Ishikawa (cell line): ENCODE measurements around the gene CROCC.
A peak's percentile ranks its signal among the peaks of the same experiment; 100 is the strongest.

ENCODE experiments used
- CEBPB ChIP-seq: IDR thresholded peaks from 2 replicates; pipeline ENCODE4 v1.6.1; 2012
- CREB1 ChIP-seq: IDR thresholded peaks from 2 replicates; pipeline ENCODE4 v1.6.1; 2012; ENCODE audit warnings: low read depth
- EGR1 ChIP-seq: IDR thresholded peaks from 2 replicates; pipeline ENCODE4 v1.6.1; 2012
- EP300 ChIP-seq: IDR thresholded peaks from 2 replicates; pipeline ENCODE4 v1.6.1; 2012; ENCODE audit warnings: borderline replicate concordance
- FOXM1 ChIP-seq: IDR thresholded peaks from 2 replicates; pipeline ENCODE4 v1.6.1; 2012; ENCODE audit warnings: low read depth, borderline replicate concordance
- MAX ChIP-seq: IDR thresholded peaks from 2 replicates; pipeline ENCODE4 v1.6.1; 2012
- NFIC ChIP-seq: IDR thresholded peaks from 2 replicates; pipeline ENCODE4 v1.6.1; 2012
- RAD21 ChIP-seq: IDR thresholded peaks from 2 replicates; pipeline ENCODE4 v1.6.1; 2012; ENCODE audit warnings: low read depth
- REST ChIP-seq: IDR thresholded peaks from 2 replicates; pipeline ENCODE4 v1.6.1; 2012; ENCODE audit warnings: low read depth, mild to moderate bottlenecking
- TAF1 ChIP-seq: IDR thresholded peaks from 2 replicates; pipeline ENCODE4 v1.6.1; 2012; ENCODE audit warnings: low read depth, mild to moderate bottlenecking
- TCF12 ChIP-seq: IDR thresholded peaks from 2 replicates; pipeline ENCODE4 v1.6.1; 2012; ENCODE audit warnings: low read depth
- TEAD4 ChIP-seq: IDR thresholded peaks from 2 replicates; pipeline ENCODE4 v1.6.1; 2012
- YY1 ChIP-seq: IDR thresholded peaks from 2 replicates; pipeline ENCODE4 v1.6.1; 2012; ENCODE audit warnings: low read depth
- ZBTB7A ChIP-seq: IDR thresholded peaks from 2 replicates; pipeline ENCODE4 v1.6.1; 2012; ENCODE audit warnings: low read depth
- TF ChIP-seq, protein P1 (sequence below): IDR thresholded peaks from 2 replicates; pipeline ENCODE4 v1.6.1; 2012

The CROCC gene

DNA sequence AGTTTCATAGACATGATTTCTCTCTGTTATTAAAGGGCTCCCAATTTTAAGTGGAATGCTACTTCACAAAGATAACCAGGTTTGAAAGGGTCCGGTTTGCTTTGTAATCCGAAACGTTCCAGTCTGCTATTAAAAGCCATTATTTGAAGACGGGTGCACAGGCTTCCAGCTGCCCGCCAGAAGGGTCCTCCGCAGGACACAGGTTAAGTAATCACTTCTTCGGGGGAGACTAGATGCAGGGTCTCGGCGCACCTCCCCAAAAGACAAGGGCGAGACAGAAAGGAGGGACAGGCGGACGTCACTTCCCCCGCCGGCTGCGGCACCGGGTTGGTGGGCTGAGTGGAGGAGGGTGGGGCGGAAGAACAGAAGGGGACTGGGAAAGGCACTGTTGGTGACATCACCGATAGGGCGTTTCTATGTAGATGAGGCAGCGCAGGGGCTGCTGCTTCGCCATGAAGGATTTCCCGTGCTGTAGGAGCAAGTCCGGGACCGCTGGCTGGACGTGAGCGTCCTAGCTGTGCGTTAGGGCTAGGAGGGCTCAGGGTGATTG is 17.1 kb upstream of the CROCC start:
- peak; percentile 91 for TF ChIP-seq CREB1
- peak; percentile 86; the same call in 1 of the 2 replicates for TF ChIP-seq TAF1
- no peak for TF ChIP-seq EP300
- peak; percentile 35; the same call in 1 of the 2 replicates for TF ChIP-seq MAX
- peak; percentile 55; the same call in 1 of the 2 replicates for TF ChIP-seq CEBPB
- TF ChIP-seq ZBTB7A: peak; percentile 96
- TF ChIP-seq TEAD4: no peak

DNA sequence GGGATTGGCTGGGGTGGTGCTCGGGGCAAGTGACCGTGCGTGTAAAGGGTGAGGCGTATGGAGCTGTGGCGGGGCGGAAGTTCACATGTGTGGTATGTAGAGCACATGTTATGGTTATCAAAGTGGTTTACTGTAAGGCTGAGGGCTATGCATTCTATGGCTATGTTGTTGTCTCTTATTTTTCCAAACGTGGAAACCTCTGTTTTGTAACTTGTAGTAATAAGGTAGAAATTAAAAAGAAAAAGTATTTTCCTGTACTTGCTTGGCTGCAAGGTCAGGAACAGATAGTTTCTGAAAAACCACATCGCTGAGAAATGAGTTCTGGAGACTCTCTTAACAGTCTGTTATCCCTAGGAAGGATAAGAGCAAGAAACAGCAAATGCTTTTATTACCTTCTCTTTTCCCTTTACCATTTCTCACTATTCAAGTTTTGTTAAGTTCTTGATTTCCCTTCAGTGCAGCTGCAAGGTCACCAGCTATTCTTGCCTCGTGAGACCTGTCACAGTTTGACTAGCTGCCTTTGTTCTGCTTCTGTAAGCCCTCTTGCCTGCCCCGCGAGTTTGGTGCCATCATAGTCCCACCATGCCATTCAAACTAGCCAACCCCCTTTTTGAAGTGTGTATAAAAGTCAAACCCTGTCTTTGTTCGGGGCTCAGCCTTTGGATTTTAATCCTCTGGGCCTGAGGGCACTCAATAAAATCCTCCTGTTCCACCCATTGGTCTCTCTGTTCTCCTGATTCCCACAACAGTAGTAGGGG is 16.4 kb upstream of the CROCC start:
- peak; percentile 82 for TF ChIP-seq TEAD4
- TF ChIP-seq CEBPB: no peak; the same call in 1 of the 2 replicates
- 0 out of 2 replicates have a peak, but pooled peaks have one; percentile 43 for TF ChIP-seq FOXM1
- TF ChIP-seq CREB1: 0 out of 2 replicates have a peak, but pooled peaks have one; percentile 25
- no peak for TF ChIP-seq ZBTB7A
- peak; percentile 64; the same call in 1 of the 2 replicates for TF ChIP-seq YY1
- TF ChIP-seq TCF12: peak; percentile 86
- TF ChIP-seq MAX: peak; percentile 80
- no peak for TF ChIP-seq EGR1
- no peak for TF ChIP-seq TAF1
- TF ChIP-seq REST: no peak
- TF ChIP-seq, protein P1, sequence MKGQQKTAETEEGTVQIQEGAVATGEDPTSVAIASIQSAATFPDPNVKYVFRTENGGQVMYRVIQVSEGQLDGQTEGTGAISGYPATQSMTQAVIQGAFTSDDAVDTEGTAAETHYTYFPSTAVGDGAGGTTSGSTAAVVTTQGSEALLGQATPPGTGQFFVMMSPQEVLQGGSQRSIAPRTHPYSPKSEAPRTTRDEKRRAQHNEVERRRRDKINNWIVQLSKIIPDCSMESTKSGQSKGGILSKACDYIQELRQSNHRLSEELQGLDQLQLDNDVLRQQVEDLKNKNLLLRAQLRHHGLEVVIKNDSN: 0 out of 2 replicates have a peak, but pooled peaks have one; percentile 35
- TF ChIP-seq EP300: peak; percentile 59; the same call in 1 of the 2 replicates
- 0 out of 2 replicates have a peak, but pooled peaks have one; percentile 16 for TF ChIP-seq RAD21
- TF ChIP-seq NFIC: peak; percentile 63

DNA sequence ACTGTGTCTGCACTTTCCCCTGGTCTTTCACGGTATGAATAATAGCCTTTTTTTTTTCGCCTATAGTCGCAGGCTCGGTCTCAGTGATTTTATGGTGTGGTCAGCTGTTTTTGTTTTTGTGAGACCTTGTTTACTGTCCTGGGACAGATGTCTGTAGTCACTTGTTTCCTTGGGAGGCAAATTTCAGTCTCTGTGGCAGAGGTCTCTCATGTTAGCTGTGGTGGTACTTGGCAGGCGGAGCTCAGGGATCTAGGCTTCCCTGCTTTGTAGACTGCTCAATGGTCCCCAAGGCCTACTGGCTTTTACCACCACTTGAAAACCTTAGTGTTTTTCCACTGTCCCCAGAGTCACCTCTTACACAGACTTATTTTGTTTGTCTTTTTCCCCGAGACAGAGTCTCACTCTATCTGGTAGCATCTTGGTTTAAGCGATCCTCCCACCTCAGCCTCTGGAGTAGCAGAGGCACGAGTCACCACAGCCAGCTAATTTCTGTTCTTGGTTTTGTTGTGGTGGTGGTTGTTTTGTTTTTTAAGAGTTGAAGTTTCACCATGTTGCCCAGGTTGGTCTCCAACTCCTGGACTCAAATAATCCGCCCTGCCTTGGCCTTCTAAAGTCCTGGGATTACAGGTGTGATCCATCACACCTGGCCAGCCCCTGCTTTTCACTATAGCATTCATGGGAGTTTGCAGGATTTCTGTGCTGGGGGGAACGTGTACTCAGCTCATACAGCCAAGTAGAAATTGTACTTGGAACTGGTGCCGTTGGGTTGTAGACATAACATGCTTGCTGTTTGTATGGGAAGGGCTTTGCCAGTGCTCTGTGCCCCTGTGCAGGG is 15.6 kb upstream of the CROCC start:
- TF ChIP-seq REST: no peak
- TF ChIP-seq CREB1: no peak
- TF ChIP-seq EP300: no peak
- TF ChIP-seq MAX: no peak
- TF ChIP-seq TEAD4: no peak
- TF ChIP-seq FOXM1: no peak
- TF ChIP-seq ZBTB7A: no peak
- no peak for TF ChIP-seq CEBPB
- TF ChIP-seq YY1: no peak
- no peak for TF ChIP-seq EGR1
- TF ChIP-seq RAD21: no peak
- TF ChIP-seq NFIC: no peak
- TF ChIP-seq, protein P1: no peak
- TF ChIP-seq TCF12: no peak
- TF ChIP-seq TAF1: no peak

- TF ChIP-seq TCF12: no peak
- no peak for TF ChIP-seq REST
- TF ChIP-seq MAX: no peak
- TF ChIP-seq YY1: no peak
- no peak for TF ChIP-seq EP300
- TF ChIP-seq EGR1: no peak
- no peak for TF ChIP-seq TAF1
- TF ChIP-seq, protein P1: no peak
- TF ChIP-seq NFIC: no peak
- no peak for TF ChIP-seq ZBTB7A
- TF ChIP-seq TEAD4: no peak
Measured at GRCh38 chr1:16906873-16907272, 14.9 kb upstream of the CROCC start.
